Measurements from ENCODE around the gene RIMBP3C.
A peak's percentile ranks its signal among the peaks of the same experiment; 100 is the strongest.
"Not testable (repeated sequence)": the region's sequence is repeated elsewhere in the genome, so short reads cannot be mapped to it uniquely, and the experiment has no call there.

RIMBP3C gene

DNA sequence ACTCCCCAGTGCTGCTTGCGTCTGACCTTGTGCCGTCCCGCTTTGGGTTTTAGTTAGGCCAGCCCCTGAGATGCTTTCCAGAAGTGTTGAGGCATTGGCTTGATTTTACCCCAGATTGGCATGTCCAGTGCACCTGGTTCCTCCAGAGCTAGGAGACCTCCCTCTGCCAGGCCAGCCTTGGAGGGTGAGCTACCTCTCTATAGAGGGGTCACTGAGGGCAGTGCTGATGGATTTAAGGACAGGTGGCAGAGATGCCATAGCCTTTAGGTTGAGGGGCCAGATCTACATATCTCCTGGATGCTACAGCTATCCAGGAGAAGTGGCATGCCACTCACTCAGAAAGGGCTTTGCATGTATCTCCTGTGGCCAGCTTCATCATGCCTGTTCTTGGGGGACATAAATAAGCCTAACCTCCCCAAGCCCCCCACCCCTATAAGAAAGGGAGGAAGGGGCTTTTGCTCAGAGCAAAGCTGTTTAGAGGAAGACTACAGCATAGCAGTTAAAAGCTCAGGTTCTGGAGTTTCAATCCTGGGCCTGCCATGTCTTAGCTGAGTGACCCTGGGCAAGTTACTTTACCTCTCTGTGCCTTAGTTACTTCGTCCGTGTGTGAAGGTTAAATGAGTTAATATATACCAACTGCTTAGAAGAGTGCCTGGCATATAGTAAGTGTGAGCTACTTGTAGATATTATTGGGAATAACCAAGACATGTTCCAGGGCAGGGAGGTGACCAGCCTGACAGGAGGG, 22.7 kb upstream of the RIMBP3C start:
- DNase-seq = no peak

DNA sequence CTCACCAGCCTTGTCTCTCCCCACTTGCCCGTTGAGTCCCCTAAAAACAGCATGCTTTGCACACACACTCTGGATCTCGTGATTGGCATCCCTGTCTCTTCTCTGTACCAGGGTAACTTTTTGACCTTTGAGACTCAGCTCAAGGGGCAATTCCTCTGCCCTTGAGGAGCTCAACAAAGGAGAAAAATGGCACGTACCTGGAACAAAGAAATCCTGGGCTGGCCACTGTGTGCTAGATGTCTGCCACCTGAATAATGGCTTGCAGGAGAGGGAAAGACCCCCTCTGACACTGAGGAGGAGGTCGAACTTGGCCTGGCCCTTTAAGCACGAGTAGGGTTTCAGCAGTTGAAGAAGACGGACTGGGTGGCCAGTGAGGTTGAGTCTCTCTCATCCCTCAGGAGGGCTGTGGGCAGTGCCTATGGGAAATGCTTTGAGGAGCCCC, 22.1 kb upstream of the RIMBP3C start:
- no peak for DNase-seq

DNA sequence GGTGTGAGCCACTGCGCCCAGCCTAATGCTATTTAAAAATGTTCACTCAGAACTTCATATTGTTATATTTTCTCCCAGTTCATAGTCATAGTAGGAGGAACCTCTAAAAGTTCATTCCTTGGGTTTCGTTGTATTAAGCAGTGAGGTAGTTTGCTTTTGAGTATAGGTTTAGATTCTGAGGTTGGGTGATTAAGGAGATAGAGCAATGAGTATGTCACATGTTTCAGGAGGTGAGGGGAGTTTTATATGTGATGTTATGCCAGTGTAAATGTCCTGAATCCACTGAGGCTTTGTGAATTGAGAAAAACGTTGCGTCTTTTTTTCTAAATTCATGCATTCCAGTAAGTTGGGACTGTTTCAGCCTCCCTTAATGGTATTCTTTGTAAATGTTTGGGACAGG, 20.4 kb upstream of the RIMBP3C start:
- DNase-seq = no peak

DNA sequence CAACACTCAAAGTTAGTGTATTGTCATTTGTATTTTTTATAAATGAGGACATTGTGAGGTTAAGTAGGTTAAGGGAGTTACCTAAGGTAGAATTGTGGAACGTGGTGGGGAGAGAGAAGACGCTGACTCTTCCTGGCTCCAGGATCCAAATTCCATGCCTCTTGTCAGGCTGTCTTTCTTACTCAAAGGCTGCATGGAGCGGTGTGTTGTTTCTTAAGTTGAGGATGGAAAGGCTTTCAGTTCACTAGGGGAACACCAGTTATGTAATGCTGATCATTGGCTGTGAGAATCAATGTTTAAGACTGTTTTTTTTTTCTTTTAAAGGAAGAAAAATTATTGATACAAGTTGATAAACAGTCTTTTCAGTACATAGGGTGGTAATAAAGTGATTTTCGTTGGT, 19.1 kb upstream of the RIMBP3C start:
- DNase-seq = no peak

DNA sequence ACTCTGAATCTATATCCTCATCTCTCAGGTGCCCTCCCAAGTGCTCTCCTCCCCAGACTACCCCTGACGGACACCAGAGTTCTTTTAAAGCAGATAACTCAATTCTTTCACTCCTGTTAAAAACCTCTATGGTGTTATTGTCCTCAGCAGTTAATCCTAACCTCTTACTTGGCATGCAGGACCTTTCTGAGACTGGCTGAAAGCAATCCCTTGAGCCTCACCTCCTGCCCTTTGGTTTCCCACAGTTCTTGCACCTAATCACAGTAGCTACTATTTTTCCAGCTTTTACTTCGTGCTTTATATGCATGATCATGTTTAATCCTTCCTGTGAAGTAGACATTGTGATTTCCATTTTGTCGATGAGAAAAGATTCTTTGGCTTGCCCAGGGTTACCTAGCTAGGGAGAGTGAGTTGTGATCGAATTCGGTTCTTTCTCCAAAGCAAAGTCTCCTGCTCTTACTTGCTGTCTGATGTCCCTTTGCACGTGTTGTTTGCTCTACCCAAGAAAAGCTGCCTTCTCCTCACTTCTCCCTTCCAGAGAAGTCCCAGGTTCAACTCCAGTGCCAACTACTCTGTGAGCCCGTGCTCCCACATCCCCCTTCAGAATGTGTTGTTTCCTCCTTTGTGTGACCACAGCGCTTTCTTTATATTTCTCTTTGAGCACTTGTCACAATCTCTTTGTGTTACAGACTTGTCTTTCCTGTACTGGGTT, 18.4 kb upstream of the RIMBP3C start:
- no peak for DNase-seq

DNA sequence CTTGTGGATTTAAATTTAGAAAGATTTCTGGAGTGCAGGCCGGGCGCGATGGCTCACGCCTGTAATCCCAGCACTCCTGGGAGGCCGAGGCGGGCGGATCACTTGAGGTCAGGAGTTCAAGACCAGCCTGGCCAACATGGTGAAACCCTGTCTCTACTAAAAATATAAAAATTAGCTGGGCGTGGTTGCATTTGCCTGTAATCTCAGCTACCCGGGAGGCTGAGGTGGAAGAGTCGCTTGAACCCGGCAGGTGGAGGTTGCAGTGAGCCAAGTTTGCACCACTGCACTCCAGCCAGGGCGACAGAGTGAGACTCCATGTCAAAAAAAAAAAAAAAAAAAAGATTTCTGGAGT, 17.8 kb upstream of the RIMBP3C start:
- DNase-seq = not testable (repeated sequence)

DNA sequence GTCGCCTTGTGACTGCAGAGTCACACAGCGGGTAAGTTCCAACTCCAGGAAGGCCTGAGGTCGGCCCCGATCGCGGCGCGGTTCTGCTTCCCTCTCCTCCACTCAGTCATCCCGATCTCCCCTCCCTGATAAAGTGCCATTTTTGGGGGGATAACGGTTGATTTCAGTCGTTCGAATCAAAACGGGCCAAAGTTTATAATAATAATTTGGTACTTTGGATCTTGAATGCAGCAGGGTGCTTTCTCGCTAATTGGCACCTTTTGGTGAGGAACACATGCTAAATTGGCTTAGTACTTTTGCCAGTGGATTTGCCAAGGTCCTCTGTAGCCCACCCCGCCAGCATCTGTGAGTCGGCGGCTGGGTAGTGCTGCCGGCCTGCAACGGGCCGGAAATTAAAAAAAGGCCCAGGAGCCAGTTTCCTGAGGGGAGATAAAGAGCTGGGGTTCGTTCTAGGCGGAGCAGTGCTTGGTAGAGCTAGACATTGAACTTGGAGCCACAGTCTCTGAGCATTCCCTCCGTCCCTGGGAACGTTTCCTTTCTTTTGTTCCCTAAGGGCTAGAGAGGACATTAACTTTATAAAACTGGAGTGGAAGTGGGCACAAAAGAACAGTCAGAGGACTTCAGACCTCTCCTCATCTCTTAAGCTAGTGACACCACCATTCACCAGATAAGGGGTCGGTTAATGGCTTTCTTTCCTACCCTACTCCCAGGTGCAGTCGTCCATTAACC, 17.2 kb upstream of the RIMBP3C start:
- peak in 1 of 2 donors; percentile 25 for DNase-seq

DNA sequence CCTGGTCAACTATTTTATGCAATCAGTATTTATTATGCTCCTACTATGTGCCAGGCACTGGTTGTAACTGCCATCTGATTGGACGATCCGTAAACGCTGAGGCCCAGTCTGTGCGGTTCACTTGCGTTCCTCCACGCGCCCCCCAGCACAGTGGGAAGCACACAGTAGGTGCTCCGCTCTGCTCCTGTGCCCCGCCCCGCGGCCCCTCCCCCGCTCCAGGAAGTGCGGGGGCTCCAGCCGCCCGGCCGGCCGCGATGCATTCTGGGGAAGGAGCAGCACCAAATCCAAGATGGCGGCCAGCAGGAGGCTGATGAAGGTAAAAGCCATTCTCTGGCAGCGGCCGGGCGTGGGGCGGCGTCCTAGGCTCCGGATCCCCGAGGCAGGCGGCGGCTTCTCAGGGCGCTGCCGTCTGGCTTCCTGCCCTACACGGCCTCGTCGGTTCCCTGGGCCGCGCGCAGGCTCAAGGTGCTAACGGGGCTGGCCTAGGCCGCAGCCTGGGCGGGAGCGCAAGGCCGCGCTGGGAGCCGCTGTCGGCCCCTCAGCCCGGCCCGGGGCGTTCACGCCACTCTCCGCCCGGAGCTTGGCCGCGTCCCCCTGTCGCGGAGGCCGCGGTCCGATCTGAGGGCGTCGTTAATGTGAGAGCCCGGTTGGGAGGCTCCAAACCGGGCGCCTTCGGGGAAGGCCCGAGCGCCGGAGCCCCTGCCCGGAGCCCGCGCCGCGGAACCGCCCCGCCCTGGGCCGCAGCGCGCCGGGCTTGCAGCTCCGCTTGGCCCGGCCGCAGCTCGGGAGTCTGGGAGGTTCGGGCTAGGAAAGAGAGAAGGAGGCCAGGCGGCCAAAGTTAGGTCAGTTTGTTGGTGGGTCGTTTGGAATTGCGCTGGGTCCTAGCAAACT, 16.4 kb upstream of the RIMBP3C start, which contains the start of gene UBE2L3:
Gene UBE2L3, plus strand, starts transcription at position 259 of the 891 bp plus-strand sequence. Its CDS starts 31 bp downstream, at position 290.
- peak; percentile 85 for DNase-seq

DNA sequence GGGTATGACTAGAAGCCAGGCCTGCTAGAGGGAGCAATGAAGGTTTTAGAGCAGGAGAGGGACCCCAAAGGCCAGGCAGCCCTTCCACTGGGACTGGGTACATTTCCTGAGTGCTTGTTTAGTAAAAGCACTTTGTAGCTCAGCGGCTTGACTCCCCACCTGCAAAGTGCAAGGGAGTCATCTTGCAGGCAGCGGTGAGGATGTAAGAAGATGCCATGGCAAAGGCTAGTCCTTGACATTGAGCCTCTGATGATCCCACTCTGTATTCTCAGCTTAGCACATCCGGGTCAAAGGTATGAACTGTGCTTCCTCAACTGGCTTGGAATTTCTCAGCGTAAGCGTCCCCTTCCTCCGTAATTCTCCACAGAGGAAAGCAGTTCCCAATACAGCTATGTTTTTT, 13.2 kb upstream of the RIMBP3C start:
- DNase-seq = no peak

DNA sequence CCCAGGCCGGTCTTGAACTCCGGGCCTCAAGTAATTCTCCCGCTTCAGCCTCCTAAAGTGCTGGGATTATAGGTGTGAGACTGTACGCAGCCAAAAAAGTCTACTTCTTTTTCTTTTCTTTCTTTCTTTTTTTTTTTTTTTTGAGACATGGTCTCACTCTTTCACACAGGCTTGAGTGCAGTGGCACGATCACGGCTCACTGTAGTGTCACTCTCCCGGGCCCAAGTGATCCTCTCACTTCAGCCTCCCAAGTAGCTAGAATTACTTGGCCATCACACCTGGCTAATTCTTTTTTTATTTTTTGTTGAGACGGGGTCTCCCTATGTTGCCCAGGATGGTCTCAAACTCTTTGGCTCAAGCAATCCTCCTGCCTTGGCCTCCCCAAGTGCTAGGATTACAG, 12.7 kb upstream of the RIMBP3C start:
- no peak for DNase-seq

DNA sequence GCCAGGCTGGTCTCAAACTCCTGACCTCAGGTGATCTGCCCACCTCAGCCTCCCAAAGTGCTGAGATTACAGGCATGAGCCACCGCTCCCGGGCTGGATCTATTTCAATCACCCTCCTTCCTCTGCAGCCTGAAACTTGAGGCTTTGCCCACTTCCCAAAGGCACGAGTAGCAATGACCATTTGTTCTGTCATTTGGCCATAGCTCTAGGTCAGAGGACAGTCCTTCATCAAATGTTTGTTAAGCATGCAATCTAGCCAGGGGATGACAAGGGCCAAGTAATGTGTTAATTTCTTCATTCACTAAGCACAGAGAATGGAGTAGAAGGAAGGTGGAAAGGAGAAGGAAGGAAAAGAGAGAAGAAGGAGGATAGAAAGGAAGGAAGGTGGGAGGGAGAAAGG, 9.4 kb upstream of the RIMBP3C start:
- DNase-seq = not testable (repeated sequence)

DNA sequence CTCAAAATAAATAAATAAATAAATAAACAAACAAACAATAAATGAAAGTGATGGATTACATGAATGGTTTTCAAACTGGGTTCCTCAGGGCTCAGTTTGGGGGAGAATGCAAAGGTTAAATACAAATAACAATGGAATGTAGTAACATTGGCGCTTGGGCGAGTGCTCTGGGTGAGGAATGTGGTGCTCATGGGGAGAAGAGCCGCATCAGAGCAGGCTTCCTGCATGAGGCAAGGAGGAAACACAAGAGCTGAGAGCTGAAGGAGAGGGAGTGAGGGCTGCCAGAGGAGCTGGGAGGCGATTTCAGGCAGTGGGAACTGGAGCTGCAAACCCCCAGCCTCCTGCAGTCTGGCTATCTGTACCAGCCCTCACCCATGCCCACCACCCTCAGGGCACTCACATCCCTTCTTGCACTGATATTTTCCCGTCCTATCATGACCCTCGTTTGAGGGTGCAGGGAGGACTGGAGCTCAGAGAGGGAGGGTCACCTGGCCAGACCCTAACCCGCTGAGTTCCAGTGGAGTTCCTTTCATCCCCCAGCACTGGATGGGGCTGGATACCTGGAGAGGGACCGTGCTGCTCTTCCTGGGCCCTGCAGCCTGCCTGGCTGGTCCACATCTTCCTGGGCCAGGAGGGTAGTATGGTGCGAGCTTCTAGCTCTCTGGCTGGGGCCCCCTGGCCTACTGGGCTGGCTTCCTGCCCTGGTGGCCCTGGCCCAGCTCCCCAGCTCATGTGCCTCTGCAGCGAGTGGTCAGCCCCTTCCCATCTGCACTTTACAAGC, 8.3 kb upstream of the RIMBP3C start:
- DNase-seq = not testable (repeated sequence)

DNA sequence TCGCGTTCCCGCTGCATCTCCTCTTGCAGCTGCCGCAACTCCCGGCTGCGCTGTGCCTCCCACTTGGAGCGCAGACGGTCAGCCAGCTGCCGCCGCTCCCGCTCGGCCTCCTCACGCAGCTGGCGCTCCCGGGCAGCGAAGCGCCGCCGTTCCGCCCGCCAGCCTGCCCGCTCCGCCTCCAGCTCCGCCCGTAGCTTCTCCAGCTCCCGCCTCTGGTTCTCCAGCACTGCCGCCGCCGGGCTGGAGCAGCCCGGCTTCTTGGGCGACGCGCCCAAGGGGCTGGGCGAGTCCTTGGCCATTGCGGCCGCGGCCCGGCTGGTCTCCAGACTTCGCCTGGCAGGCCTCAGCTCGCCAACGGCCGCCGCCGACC, 598 bp downstream of the RIMBP3C start:
- not testable (repeated sequence) for DNase-seq

DNA sequence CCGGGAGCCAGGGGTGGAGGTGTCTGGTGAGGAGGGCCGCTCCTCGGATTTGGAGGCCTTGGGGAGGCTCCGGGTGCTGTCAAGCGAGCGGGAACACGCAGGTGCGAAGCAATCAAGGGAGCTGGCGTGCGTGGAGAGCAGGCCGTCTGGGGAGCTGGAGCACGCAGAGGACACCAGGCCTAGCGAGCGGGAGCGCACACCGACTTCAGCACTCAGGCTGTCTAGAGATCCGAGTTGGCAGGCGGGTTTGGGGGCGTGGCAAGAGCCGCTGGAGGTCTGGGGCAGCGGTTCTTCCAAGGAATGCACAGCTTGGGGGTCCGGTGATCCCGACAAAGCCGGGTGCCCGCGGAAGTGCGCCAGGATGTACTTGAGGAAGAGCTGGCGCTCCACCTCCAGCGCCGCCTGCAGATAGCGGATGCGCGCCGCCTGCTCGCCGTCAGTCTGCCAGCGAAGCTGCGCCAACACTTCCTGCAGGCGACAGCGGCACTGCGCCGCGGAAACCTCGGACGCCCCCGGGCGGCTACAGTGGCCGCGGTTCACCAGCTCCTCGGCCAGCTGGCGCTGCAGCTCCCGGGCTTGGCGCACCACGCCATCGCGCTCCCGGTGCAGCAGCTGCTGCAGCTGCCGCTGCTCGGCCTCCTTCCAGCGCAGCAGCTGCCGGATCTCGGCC, 1.1 kb downstream of the RIMBP3C start:
- not testable (repeated sequence) for DNase-seq

DNA sequence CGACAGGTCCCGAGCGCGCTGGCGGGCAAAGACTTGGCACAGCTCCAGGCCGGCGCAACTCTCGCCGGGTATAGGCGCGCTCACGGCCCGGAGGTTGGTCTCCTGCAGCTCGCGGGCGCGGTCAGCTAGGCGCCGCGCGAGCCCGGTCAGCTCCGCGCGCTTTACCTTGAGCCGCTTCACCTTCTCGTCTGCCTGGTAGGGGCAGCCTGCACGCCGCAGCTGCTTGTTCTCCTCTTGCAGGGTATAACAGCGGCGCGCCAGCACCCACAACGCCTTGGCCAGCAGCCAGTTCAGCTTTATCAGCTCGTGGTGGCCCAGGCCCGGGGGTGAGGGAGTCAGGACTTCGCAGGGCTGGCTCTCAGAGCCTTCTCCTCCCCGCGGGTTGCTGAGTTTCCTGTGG, 1.7 kb downstream of the RIMBP3C start:
- not testable (repeated sequence) for DNase-seq

DNA sequence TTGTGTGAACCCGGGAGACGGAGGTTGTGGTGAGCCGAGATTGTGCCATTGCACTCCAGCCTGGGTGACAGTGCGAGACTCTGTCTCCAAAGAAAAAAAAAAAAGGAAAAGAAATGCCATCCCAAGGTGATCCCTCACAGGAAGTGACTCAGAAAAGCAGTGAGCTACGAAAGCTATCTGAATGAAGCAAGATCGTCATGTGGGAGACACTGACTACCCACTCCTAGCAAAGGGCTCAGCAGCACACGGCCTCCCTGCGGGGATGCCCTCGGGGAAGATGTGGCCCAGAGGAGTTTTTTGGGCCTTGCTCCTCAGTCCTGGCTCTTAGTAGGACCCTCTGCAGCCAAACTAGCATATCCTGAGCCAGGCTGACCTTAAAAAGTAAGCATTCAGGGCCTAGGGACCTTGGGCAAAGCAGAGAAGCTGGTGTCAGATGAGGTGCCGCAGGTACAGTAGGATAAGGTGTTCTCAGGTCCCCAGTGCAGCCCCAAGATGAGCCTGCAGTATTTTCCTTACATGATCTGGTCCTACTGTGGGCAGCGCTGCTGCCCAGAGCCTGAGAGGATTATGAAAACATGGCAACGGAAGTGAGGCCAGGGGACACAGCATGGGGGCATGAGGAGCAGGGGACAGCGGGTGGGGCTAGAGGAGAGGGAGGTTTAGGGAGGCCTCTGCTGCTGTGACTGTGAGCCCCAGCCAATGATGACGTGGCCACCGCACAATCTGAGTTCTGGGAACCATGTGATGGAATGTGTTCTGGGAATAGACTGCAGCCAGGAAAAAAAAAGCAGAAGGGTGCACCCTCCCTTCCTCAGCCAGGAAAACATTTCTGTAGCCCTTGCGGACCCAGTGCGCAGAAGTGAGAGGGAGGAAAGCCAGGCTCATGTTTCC, 6.6 kb downstream of the RIMBP3C start:
- not testable (repeated sequence) for DNase-seq

DNA sequence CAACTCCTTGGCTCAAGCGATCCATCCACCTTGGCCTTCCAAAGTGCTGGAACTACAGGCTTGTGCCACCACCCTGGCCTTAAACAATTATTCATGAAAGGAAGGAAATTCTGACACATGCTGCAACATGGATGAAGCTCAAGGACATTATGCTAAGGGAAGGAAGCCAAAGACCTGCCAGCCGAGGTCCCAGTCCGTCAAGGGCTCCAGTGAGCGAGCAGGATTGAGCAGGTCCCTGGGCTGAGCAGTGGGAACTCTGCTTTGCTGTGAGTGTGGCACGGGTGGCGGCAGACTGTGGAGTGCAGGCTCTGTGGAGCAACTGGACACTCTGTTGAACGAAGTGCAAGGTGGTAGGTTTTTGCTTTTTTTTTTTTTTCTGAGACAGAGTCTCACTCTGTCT, 11.4 kb downstream of the RIMBP3C start:
- DNase-seq = not testable (repeated sequence)

DNA sequence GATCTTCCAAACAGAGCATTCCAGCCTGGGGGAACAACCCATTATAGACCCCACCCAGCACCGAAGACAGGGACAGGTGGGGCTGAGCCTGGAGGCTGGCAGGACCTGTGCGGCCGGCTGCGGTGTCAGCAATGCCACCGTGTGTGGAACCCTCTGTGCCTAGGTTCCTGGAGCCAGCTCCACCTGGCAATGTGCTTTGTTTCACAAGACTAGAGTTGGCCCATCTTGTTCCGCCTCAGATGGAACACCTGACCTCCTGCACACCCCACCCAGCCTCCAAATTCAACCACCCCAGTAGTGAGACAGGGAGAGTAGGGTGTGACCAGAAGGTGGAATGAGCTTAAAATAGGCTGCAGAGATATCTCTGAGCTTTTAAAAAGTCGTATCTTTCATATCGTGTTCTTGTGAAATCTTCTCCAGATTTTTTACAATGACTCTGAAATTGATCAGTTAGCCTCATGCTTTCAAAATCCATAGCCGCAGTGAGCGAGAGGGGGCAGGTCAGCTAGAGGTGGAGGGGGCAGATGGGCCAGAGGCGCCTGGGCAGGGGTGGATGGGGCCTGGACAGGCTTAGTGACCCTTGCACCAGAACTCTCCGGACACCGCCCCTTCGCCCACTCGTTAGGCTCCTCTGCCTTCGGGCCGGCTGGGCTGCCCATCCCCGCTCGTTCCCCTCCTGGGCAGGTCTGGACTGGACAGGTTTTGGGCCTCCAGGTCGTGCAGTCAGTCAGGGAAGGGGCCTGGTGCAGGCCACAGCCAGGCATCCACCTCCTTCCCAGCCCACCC, 18.2 kb downstream of the RIMBP3C start:
- DNase-seq = not testable (repeated sequence)

DNA sequence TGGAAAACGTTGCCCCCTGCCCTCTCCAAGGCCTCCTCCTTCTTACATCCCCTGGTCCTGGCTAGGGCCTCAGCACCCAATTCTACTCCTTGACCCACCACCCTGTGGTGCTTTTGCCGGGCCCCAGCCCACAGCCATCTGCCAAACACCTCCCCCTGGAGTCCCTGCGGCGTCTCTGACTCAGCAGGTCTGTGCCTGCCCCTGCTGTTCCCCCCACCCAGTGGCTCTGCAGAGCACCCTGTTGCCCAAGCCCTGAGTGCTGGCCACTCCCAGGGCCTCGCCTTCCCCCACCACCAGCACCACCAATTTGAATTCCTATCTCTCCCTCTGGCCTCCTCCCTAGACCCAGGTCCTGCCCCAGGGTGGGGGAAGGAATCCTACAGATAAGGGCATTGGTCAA, 19.7 kb downstream of the RIMBP3C start:
- not testable (repeated sequence) for DNase-seq

Measured in CD4-positive, alpha-beta T cell treated with Interleukin-1 beta for 1 hour (primary cell).